ENCODE data around the gene CLSTN2. TPM values are rescaled to one million over a fixed set of nuclear protein-coding genes. Genes with fewer than 3 reads are reported as not detected.

CLSTN2 gene
- total and polyA plus RNA-seq, 2 of the 4 experiments (the other 2 are of a cell fraction) = under 0.01 to 0.07 TPM

- Histone ChIP-seq H3K56ac (ENCODE audit: extremely low read depth, insufficient read depth, low read length) (no peak overlapping the region), H3K4me2 (ENCODE audit: low read depth, low read length) (no peak overlapping the region), H3K18ac (ENCODE audit: low read depth, low read length) (no peak overlapping the region), H3K27me3 (ENCODE audit: control insufficient read depth, insufficient read depth, low read length) (no peaks in the 10 kb centered on the region), H4K20me1 (ENCODE audit: insufficient read depth, low read length) (no peaks in the 10 kb centered on the region), H3K9ac (ENCODE audit: low read depth, low read length) (no peak overlapping the region), H3K4me1 (ENCODE audit: control insufficient read depth, insufficient read depth, low read length) (no peaks in the 10 kb centered on the region), H3K27ac (ENCODE audit: insufficient read depth, low read length) (no peak overlapping the region), H2BK15ac (ENCODE audit: low read depth, low read length) (no peak overlapping the region), H3K9me3 (ENCODE audit: control insufficient read depth, insufficient read depth, low read length) (no peaks in the 10 kb centered on the region), H2BK120ac (ENCODE audit: low read depth, low read length) (no peak overlapping the region), H3K9me1 (ENCODE audit: insufficient read depth, low read length) (no peaks in the 10 kb centered on the region), H3K23ac (ENCODE audit: low read depth, low read length) (no peak overlapping the region), H3K79me1 (ENCODE audit: low read depth in 1 of 2, low read length in 2 of 2) (no peaks in the 10 kb centered on the region), H2BK5ac (ENCODE audit: low read depth, low read length, poor library complexity, severe bottlenecking) (no peak overlapping the region), H3K4ac (ENCODE audit: low read depth, low read length) (no peak overlapping the region), H2AFZ (replicated peaks; ENCODE audit: low read length, poor library complexity) (no peak overlapping the region), H4K5ac (ENCODE audit: low read depth, low read length) (no peak overlapping the region), H2AK9ac (replicated peaks; ENCODE audit: low read depth, low read length, poor library complexity) (no peak overlapping the region), H2BK20ac (ENCODE audit: low read depth, low read length) (no peak overlapping the region), H4K8ac (ENCODE audit: low read depth in 2 of 2, low read length in 2 of 2) (no peak overlapping the region), H3K36me3 (ENCODE audit: control insufficient read depth, insufficient read depth, low read length) (no peaks in the 10 kb centered on the region), H2AK5ac (ENCODE audit: low read depth, low read length) (no peak overlapping the region), H4K91ac (ENCODE audit: insufficient read depth, low read depth, low read length) (no peak overlapping the region), H3K4me3 (ENCODE audit: insufficient read depth, low read depth, low read length) (no peak overlapping the region), H3K14ac (replicated peaks; ENCODE audit: low read depth, low read length) (no peak overlapping the region)
- BruUV-seq (replicated peaks) = no TSS peak
- CTCF ChIA-PET = no interaction called here
- dilution Hi-C loops (cut with HindIII; ENCODE audit: low sequenced_read_pairs, unreplicated experiment) (no loop called here), in situ Hi-C loops (cut with MboI; ENCODE audit: low sequenced_read_pairs) (no loop called here), intact Hi-C loops (cut with micrococcal nuclease) (no loop called here)
- POLR2A ChIA-PET (ENCODE audit: unreplicated experiment) = no interaction called here
- DNase-seq (no peak), ATAC-seq (ENCODE audit: low read depth) (no peak)
- WGBS, 2 experiments (ENCODE audit: extremely low coverage in 2 of 2, insufficient read length in 1 of 2) = no CpG with 5 or more reads among the region's 2 CpGs
- TF ChIP-seq CEBPB (IDR thresholded peaks at IDR 0.05; ENCODE audit: low read depth, low read length) = no peak
- no peak for TF ChIP-seq RFX5 (IDR thresholded peaks at IDR 0.05; ENCODE audit: low read depth, low read length)
- no peak for TF ChIP-seq USF2 (IDR thresholded peaks at IDR 0.05; ENCODE audit: low read depth, low read length)
- TF ChIP-seq MAZ (IDR thresholded peaks at IDR 0.05; ENCODE audit: borderline replicate concordance, low read depth, low read length) = no peak
- no peak for TF ChIP-seq RCOR1 (IDR thresholded peaks at IDR 0.05; ENCODE audit: insufficient replicate concordance, low read length)
- no peak for TF ChIP-seq NFE2L2 (IDR thresholded peaks at IDR 0.05; ENCODE audit: low read depth, low read length)
- TF ChIP-seq SMC3 (IDR thresholded peaks at IDR 0.05; ENCODE audit: low read depth, low read length) = no peak
- no peak for TF ChIP-seq POLR2A (IDR thresholded peaks at IDR 0.05; ENCODE audit: low read depth, low read length)
- no peak for TF ChIP-seq BHLHE40 (IDR thresholded peaks at IDR 0.05; ENCODE audit: low read depth, low read length)
- TF ChIP-seq ELK1 (IDR thresholded peaks at IDR 0.05; ENCODE audit: borderline replicate concordance, low read depth, low read length) = no peak
- TF ChIP-seq RAD21 (IDR thresholded peaks at IDR 0.05; ENCODE audit: low read length) = no peak
- no peak for TF ChIP-seq CTCF (conservative IDR thresholded peaks at IDR 0.05; ENCODE audit: low read depth, low read length)
- no peak for TF ChIP-seq FOS (IDR thresholded peaks at IDR 0.05; ENCODE audit: low read depth, low read length)
- TF ChIP-seq CHD1 (IDR thresholded peaks at IDR 0.05; ENCODE audit: low read depth, low read length) = no peak
- no peak for TF ChIP-seq MAFK (IDR thresholded peaks at IDR 0.05; ENCODE audit: low read depth, low read length)
- no peak for TF ChIP-seq MXI1 (IDR thresholded peaks at IDR 0.05; ENCODE audit: borderline replicate concordance, low read depth, low read length)
These were observed 536.0 kb downstream of the CLSTN2 start for GRCh38 chr3:140470962-140471361.

All from IMR-90 (cell line).